LNCaP clone FGC (cell line): ENCODE results near the gene ABCG8.

Source experiments
- DNase-seq: peaks from one replicate; pipeline ENCODE4 v3.0.0-alpha.2; 2011; ENCODE audit warnings: low read depth
- H3K4me3 ChIP-seq: 2 replicates; pipeline ENCODE4 v1.5.1; 2011; ENCODE audit warnings: mild to moderate bottlenecking, low read depth, low read length, control low read depth
- CTCF ChIP-seq: IDR thresholded peaks from 2 replicates; pipeline ENCODE4 v1.5.1; 2012; ENCODE audit warnings: mild to moderate bottlenecking; ENCODE audit not compliant: control insufficient read depth, insufficient read depth; ENCODE audit errors: extremely low read depth

ABCG8 gene

GRCh38 chr2:43880471-43880870 is 41.7 kb downstream of the ABCG8 start:
- no peak for TF ChIP-seq CTCF
- DNase-seq, result no peak
- H3K4me3 ChIP-seq, result no peak overlapping the region

GRCh38 chr2:43880952-43881351 is 42.2 kb downstream of the ABCG8 start:
- DNase-seq, result no peak
- no peak for TF ChIP-seq CTCF
- no peak overlapping the region for H3K4me3 ChIP-seq

- DNase-seq, result no peak
Observed at GRCh38 chr2:43882312-43882711, 43.5 kb downstream of the ABCG8 start.

GRCh38 chr2:43884689-43885088 is 45.9 kb downstream of the ABCG8 start:
- H3K4me3 ChIP-seq, result no peak overlapping the region
- TF ChIP-seq CTCF, result no peak
- no peak for DNase-seq

More at GRCh38 chr2:43882312-43882711, 43.5 kb downstream of the ABCG8 start:
- H3K4me3 ChIP-seq, result no peak overlapping the region
- no peak for TF ChIP-seq CTCF

GRCh38 chr2:43885132-43885632 is 46.4 kb downstream of the ABCG8 start:
- no peak overlapping the region for H3K4me3 ChIP-seq
- DNase-seq, result no peak
- no peak for TF ChIP-seq CTCF

- no peak for TF ChIP-seq CTCF
- no peak for DNase-seq
- H3K4me3 ChIP-seq, result no peak overlapping the region
Observed at GRCh38 chr2:43887176-43887575, 48.4 kb downstream of the ABCG8 start.

GRCh38 chr2:43889416-43889815 is 50.6 kb downstream of the ABCG8 start:
- DNase-seq, result no peak
- no peak for TF ChIP-seq CTCF
- no peak overlapping the region for H3K4me3 ChIP-seq
